ENCODE measurements around the gene LYPLA2. TPM values are rescaled to one million over a fixed set of nuclear protein-coding genes. Genes with fewer than 3 reads are reported as not detected.

LYPLA2 gene
- total and polyA plus RNA-seq, 2 experiments from 2014 or later: 73.6 to 150 TPM

- Histone ChIP-seq H3K27me3 (no peaks in the 10 kb centered on the region), H3K36me3 (peaks cover 29% of the 10 kb centered on the region), H3K9me3 (ENCODE audit: low read depth) (no peaks in the 10 kb centered on the region), H3K4me3 (no peak overlapping the region), H3K27ac (no peak overlapping the region), H3K4me1 (ENCODE audit: low read depth) (no peaks in the 10 kb centered on the region)
- TF ChIP-seq, protein P1, sequence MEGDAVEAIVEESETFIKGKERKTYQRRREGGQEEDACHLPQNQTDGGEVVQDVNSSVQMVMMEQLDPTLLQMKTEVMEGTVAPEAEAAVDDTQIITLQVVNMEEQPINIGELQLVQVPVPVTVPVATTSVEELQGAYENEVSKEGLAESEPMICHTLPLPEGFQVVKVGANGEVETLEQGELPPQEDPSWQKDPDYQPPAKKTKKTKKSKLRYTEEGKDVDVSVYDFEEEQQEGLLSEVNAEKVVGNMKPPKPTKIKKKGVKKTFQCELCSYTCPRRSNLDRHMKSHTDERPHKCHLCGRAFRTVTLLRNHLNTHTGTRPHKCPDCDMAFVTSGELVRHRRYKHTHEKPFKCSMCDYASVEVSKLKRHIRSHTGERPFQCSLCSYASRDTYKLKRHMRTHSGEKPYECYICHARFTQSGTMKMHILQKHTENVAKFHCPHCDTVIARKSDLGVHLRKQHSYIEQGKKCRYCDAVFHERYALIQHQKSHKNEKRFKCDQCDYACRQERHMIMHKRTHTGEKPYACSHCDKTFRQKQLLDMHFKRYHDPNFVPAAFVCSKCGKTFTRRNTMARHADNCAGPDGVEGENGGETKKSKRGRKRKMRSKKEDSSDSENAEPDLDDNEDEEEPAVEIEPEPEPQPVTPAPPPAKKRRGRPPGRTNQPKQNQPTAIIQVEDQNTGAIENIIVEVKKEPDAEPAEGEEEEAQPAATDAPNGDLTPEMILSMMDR (IDR thresholded peaks at IDR 0.05; ENCODE audit: low read depth, low read length): no peak
- no peak for DNase-seq (ENCODE audit: low read depth in 1 of 2, low spot score in 1 of 2)
These were observed 6.1 kb upstream of the LYPLA2 start for GRCh38 chr1:23784846-23785245.

DNA sequence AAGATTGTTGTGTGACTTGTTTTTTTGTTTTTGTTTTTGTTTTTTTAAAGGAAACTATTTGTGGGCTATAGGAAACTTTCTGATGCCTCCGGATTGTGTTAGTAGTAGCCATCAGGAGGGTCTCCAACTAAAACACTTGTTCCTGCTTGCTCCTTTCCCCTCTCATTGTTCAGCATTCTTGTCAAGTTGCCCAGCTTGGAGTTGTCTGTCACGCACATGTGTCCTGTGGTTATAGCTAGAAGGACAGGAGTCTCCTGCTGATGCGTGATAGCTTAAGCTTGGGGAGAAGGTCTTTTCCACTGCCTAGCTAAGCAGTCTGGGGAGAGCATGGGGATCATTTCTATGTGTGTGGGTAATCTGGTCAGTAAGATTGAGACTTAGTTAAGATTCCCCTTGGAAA, 3.2 kb upstream of the LYPLA2 start:
- H3K36me3 ChIP-seq: peaks cover 27% of the 10 kb centered on the region
- no peak for DNase-seq (ENCODE audit: low read depth in 1 of 2, low spot score in 1 of 2)

GRCh38 chr1:23788695-23789094, 2.2 kb upstream of the LYPLA2 start:
- peaks cover 29% of the 10 kb centered on the region for H3K36me3 ChIP-seq
- no peak for DNase-seq (ENCODE audit: low read depth in 1 of 2, low spot score in 1 of 2)
- no peaks in the 10 kb centered on the region for H3K9me3 ChIP-seq (ENCODE audit: low read depth)
- no peak overlapping the region for H3K4me3 ChIP-seq
- TF ChIP-seq, protein P1 (IDR thresholded peaks at IDR 0.05; ENCODE audit: low read depth, low read length): no peak
- H3K27me3 ChIP-seq: no peaks in the 10 kb centered on the region
- H3K4me1 ChIP-seq (ENCODE audit: low read depth): peaks cover 6% of the 10 kb centered on the region
- no peak overlapping the region for H3K27ac ChIP-seq

More for the DNA sequence above, 3.2 kb upstream of the LYPLA2 start:
- Histone ChIP-seq H3K4me3 (no peak overlapping the region), H3K9me3 (ENCODE audit: low read depth) (no peaks in the 10 kb centered on the region), H3K27ac (no peak overlapping the region), H3K27me3 (no peaks in the 10 kb centered on the region), H3K4me1 (ENCODE audit: low read depth) (peaks cover 6% of the 10 kb centered on the region)
- TF ChIP-seq, protein P1 (IDR thresholded peaks at IDR 0.05; ENCODE audit: low read depth, low read length): no peak

DNA sequence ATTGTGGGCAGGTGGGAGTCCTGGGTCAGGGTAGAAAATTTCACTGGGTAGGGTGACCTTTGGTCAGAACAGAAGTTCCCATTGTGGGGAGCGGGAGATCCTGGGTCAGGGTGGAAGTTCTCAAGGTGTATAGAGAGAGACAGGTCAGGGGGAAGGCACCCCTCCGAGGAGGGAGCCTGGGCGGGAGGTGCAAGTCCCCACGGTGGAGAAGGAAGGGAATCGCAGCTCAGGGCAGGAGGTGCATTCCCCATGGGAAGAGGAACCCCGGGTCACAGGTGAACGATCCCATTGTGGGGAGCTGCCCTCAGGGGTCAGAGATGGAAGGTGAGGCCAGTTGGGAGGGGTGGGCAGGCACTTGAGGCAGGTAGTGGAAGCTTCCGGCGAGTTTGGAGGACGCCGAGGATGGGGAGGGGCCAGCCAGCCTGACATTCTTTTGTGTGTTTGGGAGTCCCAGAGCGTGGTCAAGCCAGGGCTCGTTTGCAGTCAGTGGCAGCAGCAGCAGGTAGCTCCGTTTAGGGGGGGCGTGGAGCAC, 637 bp downstream of the LYPLA2 start:
- peaks cover 6% of the 10 kb centered on the region for H3K4me1 ChIP-seq (ENCODE audit: low read depth)
- TF ChIP-seq, protein P1 (IDR thresholded peaks at IDR 0.05; ENCODE audit: low read depth, low read length): no peak
- H3K27me3 ChIP-seq: no peaks in the 10 kb centered on the region
- H3K36me3 ChIP-seq: peaks cover 17% of the 10 kb centered on the region
- peak; percentile 32 to 47 for DNase-seq (ENCODE audit: low read depth in 1 of 2, low spot score in 1 of 2)
- peak overlapping the region; percentile 89 for H3K4me3 ChIP-seq
- peak overlapping the region; percentile 64 for H3K27ac ChIP-seq
- no peaks in the 10 kb centered on the region for H3K9me3 ChIP-seq (ENCODE audit: low read depth)

- Histone ChIP-seq H3K27ac (no peak overlapping the region), H3K9me3 (ENCODE audit: low read depth) (no peaks in the 10 kb centered on the region), H3K4me1 (ENCODE audit: low read depth) (peaks cover 6% of the 10 kb centered on the region), H3K36me3 (peaks cover 9% of the 10 kb centered on the region), H3K4me3 (peak overlapping the region; percentile 89), H3K27me3 (no peaks in the 10 kb centered on the region)
- DNase-seq (ENCODE audit: low read depth in 1 of 2, low spot score in 1 of 2): no peak
- TF ChIP-seq, protein P1 (IDR thresholded peaks at IDR 0.05; ENCODE audit: low read depth, low read length): no peak
These were observed 1.4 kb downstream of the LYPLA2 start for GRCh38 chr1:23792151-23792945.

Measured in cardiac muscle cell (in vitro differentiated cells and primary cell).